Stomach (tissue), 9 donors: ENCODE measurements around the gene FRMPD1. TPM values are rescaled to one million over a fixed set of nuclear protein-coding genes. Genes with fewer than 3 reads are reported as not detected.

Experiments
- DNase-seq, 2 donors: peaks; one replicate each; pipeline versions ENCODE4 v3.0.0 to v3.0.0-alpha.2; 2013 to 2019
- H3K27ac ChIP-seq, 5 donors: fragments of 200-600 bp in 4 of 5; sonication (generic) in 4 of 5; one replicate each; pipeline ENCODE4 v1.5.1; 2013 to 2019; ENCODE audit warnings: mild to moderate bottlenecking in 1 of 5, moderate library complexity in 1 of 5
- H3K27me3 ChIP-seq, 3 donors: fragments of 200-600 bp; sonication (generic); one replicate each; pipeline ENCODE4 v1.5.1; 2017 to 2019; ENCODE audit warnings: mixed run types in 1 of 3
- H3K36me3 ChIP-seq, 4 donors: fragments of 200-600 bp; sonication (generic); 1 replicate in 3 of 4; 2 replicates in 1 of 4; pipeline ENCODE4 v1.5.1; 2016 to 2019
- H3K4me1 ChIP-seq, 4 donors: fragments of 200-600 bp; sonication (generic); one replicate each; pipeline ENCODE4 v1.5.1; 2016 to 2019
- H3K4me3 ChIP-seq, 4 donors: fragments of 200-600 bp; sonication (generic) in 3 of 4; one replicate each; pipeline ENCODE4 v1.5.1; 2016 to 2019; ENCODE audit warnings: mild to moderate bottlenecking in 1 of 4
- H3K9me3 ChIP-seq, 4 donors: fragments of 200-600 bp; sonication (generic); one replicate each; pipeline ENCODE4 v1.5.1; 2016 to 2019
- EP300 ChIP-seq: sonication (generic); formaldehyde crosslinking; IDR thresholded peaks from one replicate; pipeline ENCODE4 v1.6.1; 2017; ENCODE audit warnings: antibody characterized with exemption
- POLR2A ChIP-seq, 4 donors: fragments of 450-650 bp; IDR thresholded peaks; one replicate each; pipeline ENCODE4 v1.6.1; 2016; ENCODE audit warnings: antibody characterized with exemption in 4 of 4, control low read depth in 2 of 4, mild to moderate bottlenecking in 1 of 4, moderate library complexity in 1 of 4
- POLR2AphosphoS5 ChIP-seq, 3 donors: sonication (generic); formaldehyde crosslinking; IDR thresholded peaks; one replicate each; pipeline ENCODE4 v1.6.1; 2016; ENCODE audit warnings: antibody characterized with exemption in 3 of 3
- WGBS, 5 donors: extraction: QIAGEN DNeasy Blood & Tissue Kit in 3 of 5; methylation state at CpG; one replicate each; pipeline versions ENCODE4 v1.1.5 to v1.1.7; 2013 to 2018; 5-methylcytosine and 5-hydroxymethylcytosine counted together
- intact Hi-C: fragments of 100-400 bp; cut with DNase I; formaldehyde crosslinking; loops from one replicate; pipeline ENCODE4 v1.15.1; 2023; ENCODE audit warnings: low total_unique reads
- polyA plus RNA-seq, 3 donors: library from polyadenylated mRNA; stranded (reverse); fragments of 200-250 nt; gene quantifications; one replicate each; pipeline ENCODE4 v1.2.3, GENCODE V29; 2013
- total RNA-seq, 5 donors: library from RNA; depleted of rRNA; stranded (reverse); fragments of >200 nt; gene quantifications; one replicate each; pipeline versions ENCODE4 v1.1.0 to v1.2.3, GENCODE V29; 2014 to 2016
- TF ChIP-seq, protein P1 (sequence below), 7 experiments: fragments of 450-650 bp in 4 of 7; fragments of 200-600 bp in 3 of 7; sonication (generic) in 3 of 7; IDR thresholded peaks; one replicate each; pipeline ENCODE4 v1.5.1; 2016 to 2019; ENCODE audit warnings: antibody characterized with exemption in 7 of 7, control low read depth in 2 of 7, mild to moderate bottlenecking in 1 of 7
- donor health status: healthy with polysubstance abuse.
- donor health status: Bipolar disorder and iron deficiency.
- donor health status: healthy.

Gene FRMPD1
- total and polyA plus RNA-seq, 8 donors: under 0.01 to 0.18 (median 0.10) TPM; not detected in 4

DNA sequence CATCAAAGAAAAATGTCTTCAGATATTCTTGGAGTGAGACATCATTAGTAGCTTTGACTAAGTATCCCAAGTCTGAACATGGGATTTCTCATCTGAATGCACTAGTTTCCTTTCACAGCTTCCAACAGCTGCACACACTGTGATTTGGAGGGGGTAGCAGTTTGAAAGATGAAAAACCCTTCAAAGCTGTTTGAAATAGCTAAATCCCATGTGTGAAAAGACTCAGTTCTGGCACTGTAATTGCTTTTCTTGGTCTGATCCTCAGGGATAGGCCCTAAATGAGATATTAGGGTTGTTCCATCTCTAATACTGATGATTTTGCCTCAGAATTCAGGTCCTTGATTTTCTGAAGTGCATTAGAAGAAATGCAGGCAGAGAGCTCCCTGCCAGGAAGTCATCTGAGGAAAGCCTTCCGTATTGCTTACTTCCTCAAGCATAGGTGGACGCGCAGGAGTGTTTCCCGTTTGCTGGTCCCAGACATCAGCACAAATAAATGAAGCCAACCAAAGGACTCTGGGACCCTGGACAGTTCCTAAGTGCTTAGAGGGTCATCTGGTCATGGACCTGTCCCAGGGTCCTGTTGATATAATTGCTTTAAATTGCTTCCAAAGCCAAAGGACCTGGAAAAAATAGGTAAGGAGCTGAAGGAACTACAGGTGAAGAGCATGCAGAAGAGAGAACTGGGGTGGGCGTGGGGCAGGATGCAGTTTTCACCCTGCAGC is 25.6 kb upstream of the FRMPD1 start:
- no peaks in the 10 kb centered on the region for H3K9me3 ChIP-seq
- no peak overlapping the region for H3K27ac ChIP-seq
- TF ChIP-seq POLR2A (IDR thresholded peaks at IDR 0.05) (no peak), EP300 (no peak), POLR2AphosphoS5 (IDR thresholded peaks at IDR 0.05) (no peak)
- TF ChIP-seq, protein P1, sequence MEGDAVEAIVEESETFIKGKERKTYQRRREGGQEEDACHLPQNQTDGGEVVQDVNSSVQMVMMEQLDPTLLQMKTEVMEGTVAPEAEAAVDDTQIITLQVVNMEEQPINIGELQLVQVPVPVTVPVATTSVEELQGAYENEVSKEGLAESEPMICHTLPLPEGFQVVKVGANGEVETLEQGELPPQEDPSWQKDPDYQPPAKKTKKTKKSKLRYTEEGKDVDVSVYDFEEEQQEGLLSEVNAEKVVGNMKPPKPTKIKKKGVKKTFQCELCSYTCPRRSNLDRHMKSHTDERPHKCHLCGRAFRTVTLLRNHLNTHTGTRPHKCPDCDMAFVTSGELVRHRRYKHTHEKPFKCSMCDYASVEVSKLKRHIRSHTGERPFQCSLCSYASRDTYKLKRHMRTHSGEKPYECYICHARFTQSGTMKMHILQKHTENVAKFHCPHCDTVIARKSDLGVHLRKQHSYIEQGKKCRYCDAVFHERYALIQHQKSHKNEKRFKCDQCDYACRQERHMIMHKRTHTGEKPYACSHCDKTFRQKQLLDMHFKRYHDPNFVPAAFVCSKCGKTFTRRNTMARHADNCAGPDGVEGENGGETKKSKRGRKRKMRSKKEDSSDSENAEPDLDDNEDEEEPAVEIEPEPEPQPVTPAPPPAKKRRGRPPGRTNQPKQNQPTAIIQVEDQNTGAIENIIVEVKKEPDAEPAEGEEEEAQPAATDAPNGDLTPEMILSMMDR (IDR thresholded peaks at IDR 0.05): no peak
- intact Hi-C loops: no loop called here
- H3K4me3 ChIP-seq: no peak overlapping the region
- no peaks in the 10 kb centered on the region for H3K36me3 ChIP-seq
- WGBS, 5 donors: 66 to 86% (median 69%) methylated on average over 5 of the region's 5 CpGs
- DNase-seq: no peak
- H3K4me1 ChIP-seq: no peaks in the 10 kb centered on the region
- peaks cover 0 to 8% (median 0%) of the 10 kb centered on the region in 3 donors for H3K27me3 ChIP-seq

DNA sequence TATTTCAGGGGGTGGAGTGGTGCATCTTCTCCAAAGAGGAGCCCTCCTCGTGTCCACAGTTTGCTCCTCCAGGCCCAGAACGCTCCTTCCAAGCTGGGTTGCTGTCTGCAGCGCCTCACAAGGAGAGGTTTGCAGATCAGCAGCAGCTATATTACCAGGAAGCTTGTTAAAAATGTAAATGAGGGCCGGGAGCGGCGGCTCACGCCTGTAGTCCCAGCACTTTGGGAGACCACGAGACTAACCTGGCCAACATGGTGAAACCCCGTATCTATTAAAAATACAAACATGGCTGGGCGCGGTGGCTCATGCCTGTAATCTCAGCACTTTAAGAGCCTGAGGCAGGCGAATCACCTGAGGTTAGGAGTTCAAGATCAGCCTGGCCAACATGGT is 25.0 kb upstream of the FRMPD1 start:
- Histone ChIP-seq H3K4me3 (no peak overlapping the region), H3K27ac (no peak overlapping the region), H3K4me1 (no peaks in the 10 kb centered on the region), H3K36me3 (no peaks in the 10 kb centered on the region), H3K27me3 (peaks cover 0 to 8% (median 0%) of the 10 kb centered on the region in 3 donors), H3K9me3 (no peaks in the 10 kb centered on the region)
- intact Hi-C loops: no loop called here
- no peak for DNase-seq
- TF ChIP-seq, protein P1 (IDR thresholded peaks at IDR 0.05): no peak
- TF ChIP-seq EP300 (no peak), POLR2A (IDR thresholded peaks at IDR 0.05) (no peak), POLR2AphosphoS5 (IDR thresholded peaks at IDR 0.05) (no peak)
- WGBS, 5 donors: 77 to 90% (median 84%) methylated on average over 12 of the region's 12 CpGs

DNA sequence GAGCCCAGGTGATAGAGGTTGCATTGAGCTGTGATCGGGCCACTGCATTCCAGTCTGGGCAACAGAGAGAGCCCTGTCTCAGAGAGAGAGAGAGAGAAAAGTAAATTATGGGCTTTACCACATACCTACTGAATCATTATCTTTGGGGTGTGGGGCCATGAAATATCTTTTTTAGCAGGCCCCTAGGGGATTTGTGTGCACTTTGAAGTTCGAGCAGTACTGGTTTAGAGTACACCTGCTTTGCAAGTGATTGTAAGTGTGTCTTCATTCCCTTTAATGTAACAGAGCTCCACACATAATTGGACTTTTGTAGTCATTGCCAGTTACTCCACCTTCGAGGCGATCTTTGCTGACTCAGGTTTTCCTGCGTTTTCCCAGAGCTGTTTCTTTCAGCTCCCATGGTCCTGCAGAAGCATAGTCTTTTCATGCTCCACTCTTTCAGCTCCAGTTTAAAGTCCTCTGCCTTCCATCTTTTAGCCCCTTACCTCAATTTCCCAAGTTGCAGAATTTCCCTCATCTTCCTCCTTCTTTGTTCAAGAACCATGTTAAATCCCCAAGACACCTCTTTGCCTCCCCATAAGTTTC is 24.0 kb upstream of the FRMPD1 start:
- Histone ChIP-seq H3K36me3 (no peaks in the 10 kb centered on the region), H3K4me1 (no peaks in the 10 kb centered on the region), H3K27me3 (peaks cover 0 to 4% (median 0%) of the 10 kb centered on the region in 3 donors), H3K4me3 (no peak overlapping the region), H3K27ac (no peak overlapping the region), H3K9me3 (no peaks in the 10 kb centered on the region)
- DNase-seq: no peak
- 35 to 61% (median 51%) methylated on average over 5 of the region's 5 CpGs for WGBS, 5 donors
- no peak for TF ChIP-seq POLR2AphosphoS5 (IDR thresholded peaks at IDR 0.05)
- TF ChIP-seq POLR2A (IDR thresholded peaks at IDR 0.05): no peak
- TF ChIP-seq, protein P1 (IDR thresholded peaks at IDR 0.05): no peak
- no peak for TF ChIP-seq EP300
- intact Hi-C loops: no loop called here

DNA sequence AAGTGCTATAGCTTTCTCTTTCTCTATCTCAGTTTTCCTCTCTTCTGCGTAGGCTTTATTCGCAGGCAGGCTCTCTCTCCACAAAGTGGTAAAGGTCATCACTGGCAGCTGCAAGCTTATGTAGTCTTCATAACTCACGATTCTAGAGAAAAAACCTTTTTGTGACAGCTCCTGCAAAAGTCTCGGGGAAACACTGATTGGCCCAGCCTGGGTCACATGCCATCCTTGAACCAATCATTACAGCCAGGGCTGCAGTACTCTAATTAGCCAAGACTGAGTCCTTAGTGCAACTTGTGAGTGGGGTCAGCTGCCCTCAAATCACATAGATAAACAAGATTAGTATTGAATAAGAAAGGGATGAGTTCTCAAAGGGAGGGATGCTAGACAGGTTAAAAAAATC is 18.3 kb upstream of the FRMPD1 start:
- Histone ChIP-seq H3K27ac (no peak overlapping the region), H3K4me1 (no peaks in the 10 kb centered on the region), H3K36me3 (no peaks in the 10 kb centered on the region), H3K4me3 (no peak overlapping the region), H3K9me3 (no peaks in the 10 kb centered on the region), H3K27me3 (peaks cover 0 to 15% (median 0%) of the 10 kb centered on the region in 3 donors)
- no peak for DNase-seq
- TF ChIP-seq POLR2AphosphoS5 (IDR thresholded peaks at IDR 0.05): no peak
- TF ChIP-seq, protein P1 (IDR thresholded peaks at IDR 0.05): no peak
- 68 to 84% (median 82%) methylated on average over 4 of the region's 4 CpGs for WGBS, 5 donors
- intact Hi-C loops: no loop called here
